ENCODE data around the gene CDSN. TPM values are rescaled to one million over a fixed set of nuclear protein-coding genes. Genes with fewer than 3 reads are reported as not detected.

The CDSN gene
- total RNA-seq, 4 donors from 2014 or later = 0.34 TPM; not detected in 3

- no peak overlapping the region for H3K4me3 ChIP-seq (replicated peaks in 1 of 3)
- DNase-seq = no peak
- H3K27me3 ChIP-seq = no peaks in the 10 kb centered on the region
- TF ChIP-seq CTCF (IDR thresholded peaks at IDR 0.05) = no peak
- TF ChIP-seq POLR2A (IDR thresholded peaks at IDR 0.05) = no peak
- 48 to 66% methylated on average over 10 to 11 of the region's 11 CpGs for WGBS, 2 donors
- no peak overlapping the region for H3K27ac ChIP-seq
- H3K9me3 ChIP-seq = no peaks in the 10 kb centered on the region
- intact Hi-C loops (cut with DNase I) = no loop called here
- H3K36me3 ChIP-seq = peaks cover 0 to 7% of the 10 kb centered on the region in 2 donors
- no peaks in the 10 kb centered on the region for H3K4me1 ChIP-seq
Observed at GRCh38 chr6:31143148-31143547, 22.9 kb upstream of the CDSN start.

GRCh38 chr6:31142361-31142761 lies 22.1 kb upstream of the CDSN start:
- Histone ChIP-seq H3K36me3 (peaks cover 0 to 7% of the 10 kb centered on the region in 2 donors), H3K27ac (no peak overlapping the region), H3K27me3 (no peaks in the 10 kb centered on the region), H3K4me3 (replicated peaks in 1 of 3) (no peak overlapping the region), H3K4me1 (peaks cover 0 to 5% of the 10 kb centered on the region in 2 donors), H3K9me3 (no peaks in the 10 kb centered on the region)
- TF ChIP-seq CTCF (IDR thresholded peaks at IDR 0.05) (no peak), POLR2A (IDR thresholded peaks at IDR 0.05) (no peak)
- intact Hi-C loops (cut with DNase I) = no loop called here
- DNase-seq = no peak
- 64 to 66% methylated on average over 2 of the region's 2 CpGs for WGBS, 2 donors

GRCh38 chr6:31140643-31141042 lies 20.4 kb upstream of the CDSN start:
- 80 to 91% methylated on average over 9 to 15 of the region's 15 CpGs for WGBS, 2 donors
- intact Hi-C loops (cut with DNase I) = no loop called here

GRCh38 chr6:31139599-31139998 lies 19.4 kb upstream of the CDSN start:
- Histone ChIP-seq H3K4me1 (peaks cover 0 to 5% of the 10 kb centered on the region in 2 donors), H3K9me3 (no peaks in the 10 kb centered on the region), H3K27ac (no peak overlapping the region), H3K27me3 (no peaks in the 10 kb centered on the region), H3K4me3 (replicated peaks in 1 of 3) (no peak overlapping the region), H3K36me3 (peaks cover 0 to 4% of the 10 kb centered on the region in 2 donors)
- DNase-seq = no peak
- WGBS, 2 donors = 11 to 17% methylated on average over 4 of the region's 4 CpGs
- intact Hi-C loops (cut with DNase I) = loop anchor here (2.0 to 5.0 kb wide), 2 partner anchors 53 to 227 kb away; no protein-coding TSS in a partner anchor
- TF ChIP-seq POLR2A (IDR thresholded peaks at IDR 0.05) (no peak), CTCF (IDR thresholded peaks at IDR 0.05) (no peak)

More at GRCh38 chr6:31140643-31141042, 20.4 kb upstream of the CDSN start:
- TF ChIP-seq CTCF (IDR thresholded peaks at IDR 0.05) (no peak), POLR2A (IDR thresholded peaks at IDR 0.05) (no peak)
- no peak for DNase-seq
- no peaks in the 10 kb centered on the region for H3K9me3 ChIP-seq
- peaks cover 0 to 7% of the 10 kb centered on the region in 2 donors for H3K36me3 ChIP-seq
- no peaks in the 10 kb centered on the region for H3K27me3 ChIP-seq
- H3K4me3 ChIP-seq (replicated peaks in 1 of 3) = no peak overlapping the region
- H3K27ac ChIP-seq = no peak overlapping the region
- H3K4me1 ChIP-seq = peaks cover 0 to 5% of the 10 kb centered on the region in 2 donors

- intact Hi-C loops (cut with DNase I) = loop anchor here (2.0 to 5.0 kb wide), 2 partner anchors 53 to 228 kb away; no protein-coding TSS in a partner anchor
- Histone ChIP-seq H3K4me1 (peaks cover 0 to 5% of the 10 kb centered on the region in 2 donors), H3K4me3 (replicated peaks in 1 of 3) (no peak within 1 kb of the TSS), H3K27me3 (no peaks in the 10 kb centered on the region), H3K36me3 (no peaks in the 10 kb centered on the region), H3K9me3 (no peaks in the 10 kb centered on the region), H3K27ac (no peak within 1 kb of the TSS)
- 92 to 97% methylated on average over 3 to 4 of the region's 4 CpGs for WGBS, 2 donors
- no peak for TF ChIP-seq CTCF (IDR thresholded peaks at IDR 0.05)
- no peak for TF ChIP-seq POLR2A (IDR thresholded peaks at IDR 0.05)
- DNase-seq = no peak
Observed at GRCh38 chr6:31138982-31139381, 18.7 kb upstream of the CDSN start, which contains the start of gene PSORS1C2. Gene PSORS1C2, minus strand, starts transcription at chr6:31139066. Its CDS starts 40 bp downstream, at chr6:31139026.

All from thyroid gland (tissue), 4 donors.